Cardiac fibroblast (primary cell): ENCODE results near the gene LNX2.
A peak's percentile ranks its signal among the peaks of the same experiment; 100 is the strongest.

ENCODE experiments used
- DNase-seq, 2 donors: peaks; one replicate each; pipeline versions ENCODE4 v3.0.0 to v3.0.0-alpha.2; 2010; ENCODE audit warnings: low read depth in 2 of 2
- H3K4me3 ChIP-seq, 2 donors: replicated peaks in 1 of 2; 1 replicate in 1 of 2; 2 replicates in 1 of 2; pipeline ENCODE4 v1.5.1; 2011; ENCODE audit warnings: low read depth in 2 of 2, low read length in 2 of 2, mild to moderate bottlenecking in 2 of 2, moderate library complexity in 1 of 2
- CTCF ChIP-seq: IDR thresholded peaks from one replicate; pipeline ENCODE4 v1.5.1; 2011; ENCODE audit warnings: low read depth, mild to moderate bottlenecking, low read length, inconsistent platforms

LNX2 gene

DNA sequence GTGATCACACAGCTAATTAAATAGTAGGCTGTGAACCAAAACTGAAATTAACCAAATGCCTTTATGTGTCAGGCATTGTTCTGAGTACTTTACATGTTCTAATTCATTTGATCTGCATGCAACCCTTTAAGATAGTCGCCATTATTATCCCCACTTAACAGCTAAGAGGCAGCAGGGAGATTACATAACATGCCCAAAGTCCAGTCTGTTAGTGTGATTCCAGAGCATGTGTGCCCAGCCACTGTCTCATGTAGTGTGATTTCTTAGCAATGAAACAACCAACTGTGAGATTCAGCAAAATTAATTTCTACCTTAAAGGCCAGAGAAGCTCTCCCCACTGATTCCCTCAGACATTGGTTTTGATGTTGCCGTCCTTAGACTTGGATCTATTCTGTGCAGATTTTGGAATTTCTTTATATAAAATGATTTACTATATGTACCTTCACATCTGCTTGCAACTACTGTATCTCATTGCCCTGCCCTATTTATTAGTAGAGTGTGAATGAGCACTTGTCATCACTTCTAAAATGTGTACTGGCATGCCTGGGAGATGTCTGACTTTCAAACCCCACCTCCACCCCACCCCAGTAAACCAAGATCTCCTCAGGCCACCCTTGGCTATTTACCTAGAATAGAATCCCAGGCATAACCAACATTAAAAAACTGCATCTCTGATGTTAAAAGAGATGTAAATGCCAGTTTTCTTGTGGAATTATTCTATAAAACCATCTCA is 42.6 kb upstream of the LNX2 start:
- DNase-seq = no peak
- H3K4me3 ChIP-seq = no peak overlapping the region
- no peak for TF ChIP-seq CTCF

DNA sequence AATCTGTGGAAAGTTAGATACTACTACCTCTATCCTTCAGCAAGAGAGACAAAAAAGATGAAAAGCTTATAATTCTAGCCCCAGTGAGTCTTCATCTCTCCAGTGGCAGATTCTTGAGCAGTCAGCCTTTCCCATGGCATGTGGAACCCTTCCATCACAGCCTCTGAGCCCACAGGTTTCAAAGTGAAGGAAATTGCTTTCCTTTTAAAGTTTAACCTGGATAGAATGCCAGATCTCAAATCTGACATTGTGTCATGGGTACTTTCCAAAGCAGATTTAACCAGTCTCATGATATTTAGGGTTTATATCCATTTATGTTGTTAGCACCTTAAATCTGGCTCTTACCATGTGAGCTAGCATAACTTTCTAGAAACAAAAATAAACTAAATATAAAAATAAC is 40.7 kb upstream of the LNX2 start:
- DNase-seq = no peak
- no peak for TF ChIP-seq CTCF

GRCh38 chr13:27660511-27660910 is 40.2 kb upstream of the LNX2 start:
- DNase-seq = no peak
- no peak for TF ChIP-seq CTCF
- no peak overlapping the region for H3K4me3 ChIP-seq

More for the DNA sequence above, 40.7 kb upstream of the LNX2 start:
- no peak overlapping the region for H3K4me3 ChIP-seq

DNA sequence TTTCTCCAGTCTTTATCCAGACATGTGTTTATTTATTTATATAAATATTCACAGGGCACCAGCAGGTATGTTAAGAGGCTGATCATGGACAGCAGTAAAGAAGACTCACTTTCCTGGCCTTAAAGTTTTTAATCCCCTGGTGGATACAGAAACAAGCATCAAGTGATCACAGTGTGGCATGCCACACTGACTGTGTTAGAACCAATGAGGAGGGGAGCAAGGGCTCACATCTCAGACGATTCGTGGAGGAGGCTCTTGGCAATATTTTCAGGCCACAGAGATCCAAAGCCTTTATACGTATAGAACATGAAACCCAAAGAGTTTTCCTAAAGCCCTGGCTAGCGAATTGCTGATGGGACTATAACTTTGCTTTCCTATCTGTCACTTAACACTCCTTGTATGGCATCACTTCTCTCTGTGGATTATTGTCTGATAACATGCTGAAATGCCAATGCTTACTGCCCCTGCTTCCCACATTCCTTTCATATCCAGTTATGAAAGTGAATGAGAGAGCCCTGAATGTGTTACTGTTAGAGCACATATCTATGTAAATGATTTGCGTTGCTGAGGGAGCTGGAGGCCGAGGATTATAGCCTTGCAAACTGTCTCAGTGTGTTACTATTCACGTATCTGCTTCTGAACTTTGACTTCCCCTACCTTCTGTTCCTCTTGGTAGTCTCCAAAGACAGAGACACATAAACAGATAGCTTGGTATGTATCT is 39.0 kb upstream of the LNX2 start:
- DNase-seq = peak in 1 of 2 donors; percentile 59
- H3K4me3 ChIP-seq = no peak overlapping the region
- no peak for TF ChIP-seq CTCF

- H3K4me3 ChIP-seq = no peak overlapping the region
- no peak for TF ChIP-seq CTCF
- peak; percentile 69 to 76 for DNase-seq
These were observed 38.2 kb upstream of the LNX2 start for GRCh38 chr13:27658546-27658945.

DNA sequence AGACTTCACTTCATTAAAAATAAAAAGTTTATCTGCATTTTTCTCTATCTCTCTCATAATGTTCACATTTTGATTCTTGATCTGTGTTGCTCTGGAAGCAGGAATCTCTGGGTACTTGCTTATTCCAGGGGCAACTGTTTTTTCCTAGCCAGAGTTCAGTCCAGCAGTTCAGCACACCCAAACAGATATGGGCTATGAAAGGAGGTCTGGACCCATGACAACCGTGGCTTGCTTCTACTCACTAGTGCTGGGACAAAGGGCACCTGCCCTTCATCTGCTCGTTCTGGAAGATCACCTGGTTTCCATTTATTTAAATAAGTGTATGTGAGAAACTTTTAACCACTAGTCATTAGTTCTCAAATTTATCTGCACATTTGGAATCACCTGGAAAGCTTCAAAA is 37.4 kb upstream of the LNX2 start:
- no peak for TF ChIP-seq CTCF
- DNase-seq = no peak
- no peak overlapping the region for H3K4me3 ChIP-seq
